HepG2 (cell line): ENCODE data around the gene CEBPA. TPM values are rescaled to one million over a fixed set of nuclear protein-coding genes. Genes with fewer than 3 reads are reported as not detected.

ENCODE experiments used
- ATAC-seq: fragments of 200-7000 bp; cut with Tn5 transposase; 3 replicates; pipeline ENCODE4 v1.9.1; 2020; ENCODE audit warnings: mild to moderate bottlenecking, moderate library complexity
- BruUV-seq: library from RNA; stranded (reverse); fragments of 400-500 nt; replicated peaks from 2 replicates; lab custom pipeline; 2021; lab: Mats Ljungman, UMichigan
- CTCF ChIA-PET: fragments of 300-600 bp; formaldehyde crosslinking; extraction: SDS; loops from one replicate; lab custom pipeline; 2021; ENCODE audit warnings: low total read pairs, inconsistent platforms, low intra/inter-chr PET ratio; lab: Yijun Ruan, JAX
- POLR2A ChIA-PET: fragments of 350-600 bp; sonication (Branson Sonifier 250); formaldehyde crosslinking; loops from one replicate; lab custom pipeline; 2020; ENCODE audit warnings: antibody characterized with exemption, inconsistent platforms; lab: Yijun Ruan, JAX
- DNase-seq: peaks from one replicate; pipeline ENCODE4 v3.0.0-alpha.2; 2015; ENCODE audit warnings: low spot score
- FAIRE-seq: peaks from 3 replicates; lab custom pipeline; 2011; peaks lifted over from hg19 to GRCh38; lab: Jason Lieb, UNC
- H2AFZ ChIP-seq: one replicate; pipeline ENCODE4 v1.6.1; 2011; ENCODE audit warnings: low read length, inconsistent platforms
- H3K27ac ChIP-seq: fragments of 300-600 bp; 3 replicates; pipeline ENCODE4 v1.8.0; 2011; ENCODE audit warnings: mixed run types, mild to moderate bottlenecking, mixed read lengths, low read length, inconsistent platforms; ENCODE audit not compliant: insufficient read depth; ENCODE audit errors: extremely low read length
- H3K27me3 ChIP-seq, 2 experiments: fragments of 200-600 bp in 1 of 2; 2 replicates in 1 of 2; 3 replicates in 1 of 2; pipeline versions ENCODE4 v1.6.0 to v1.8.0; 2011; ENCODE audit warnings: low read length in 2 of 2, mild to moderate bottlenecking in 2 of 2, moderate library complexity in 2 of 2, inconsistent platforms in 1 of 2; ENCODE audit not compliant: insufficient read depth in 2 of 2, control insufficient read depth in 1 of 2
- H3K36me3 ChIP-seq, 2 experiments: fragments of 200-600 bp in 1 of 2; replicated peaks in 1 of 2; 2 replicates in 1 of 2; 3 replicates in 1 of 2; pipeline versions ENCODE4 v1.5.1 to v1.8.0; 2011; ENCODE audit warnings: low read length in 2 of 2, inconsistent platforms in 1 of 2; ENCODE audit not compliant: insufficient read depth in 2 of 2, control insufficient read depth in 1 of 2
- H3K4me1 ChIP-seq: 2 replicates; pipeline ENCODE4 v1.5.1; 2012; ENCODE audit warnings: low read length, inconsistent platforms; ENCODE audit not compliant: insufficient read depth
- H3K4me2 ChIP-seq: 2 replicates; pipeline ENCODE4 v1.6.0; 2011; ENCODE audit warnings: low read depth, low read length, inconsistent platforms
- H3K4me3 ChIP-seq, 3 experiments: fragments of 200-600 bp in 1 of 3; sonication (generic), shearing (Covaris generic) in 1 of 3; replicated peaks in 1 of 3; 2 replicates each; pipeline ENCODE4 v1.5.1; 2011 to 2016; ENCODE audit warnings: low read length in 3 of 3, inconsistent platforms in 2 of 3, low read depth in 2 of 3, mild to moderate bottlenecking in 2 of 3, control low read depth in 1 of 3, mixed read lengths in 1 of 3; ENCODE audit not compliant: insufficient read depth in 1 of 3
- H3K79me2 ChIP-seq: one replicate; pipeline ENCODE4 v1.6.1; 2011; ENCODE audit warnings: low read length, inconsistent platforms; ENCODE audit not compliant: insufficient read depth
- H3K9ac ChIP-seq: 2 replicates; pipeline ENCODE4 v1.6.0; 2011; ENCODE audit warnings: mild to moderate bottlenecking, low read depth, low read length, inconsistent platforms; ENCODE audit not compliant: insufficient read depth
- H3K9me3 ChIP-seq: 2 replicates; pipeline ENCODE4 v1.5.1; 2012; ENCODE audit warnings: mild to moderate bottlenecking, low read length
- H4K20me1 ChIP-seq: 2 replicates; pipeline ENCODE4 v1.6.0; 2011; ENCODE audit warnings: inconsistent platforms, mild to moderate bottlenecking, low read length, moderate library complexity; ENCODE audit not compliant: insufficient read depth
- ZBTB38 ChIP-seq: sonication (generic); formaldehyde crosslinking; IDR thresholded peaks from 2 replicates; pipeline ENCODE4 v1.5.1; 2020; ENCODE audit warnings: mild to moderate bottlenecking, missing genetic modification reagents
- ZNF160 ChIP-seq: sonication (generic); formaldehyde crosslinking; IDR thresholded peaks from 2 replicates; pipeline ENCODE4 v1.8.0; 2022; ENCODE audit warnings: mild to moderate bottlenecking, inconsistent platforms, missing genetic modification reagents
- ZNF30 ChIP-seq: sonication (generic); formaldehyde crosslinking; IDR thresholded peaks from 2 replicates; pipeline ENCODE4 v1.5.0; 2020; ENCODE audit warnings: mild to moderate bottlenecking, missing genetic modification reagents
- ZNF329 ChIP-seq: sonication (generic); formaldehyde crosslinking; IDR thresholded peaks from 2 replicates; pipeline ENCODE4 v1.9.0; 2021; ENCODE audit warnings: low read depth, mild to moderate bottlenecking, missing genetic modification reagents
- WGBS: methylation state at CpG from one replicate; pipeline ENCODE4 v1.1.6; 2017; ENCODE audit warnings: low lambda C conversion rate; 5-methylcytosine and 5-hydroxymethylcytosine counted together
- in situ Hi-C: cut with HindIII; loops from 2 replicates; pipeline ENCODE4 v1.10.0; 2017; ENCODE audit warnings: low pct_unique_long_range_greater_than_20kb; ENCODE audit not compliant: extremely low pct_ligation_motif_present
- intact Hi-C: fragments of 100-400 bp; cut with micrococcal nuclease; formaldehyde crosslinking; loops from one replicate; pipeline ENCODE4 v1.10.0; 2022; ENCODE audit not compliant: unreplicated experiment
- polyA plus RNA-seq, 8 experiments: library from polyadenylated mRNA; depleted of rRNA in 3 of 8; stranded (reverse) in 7 of 8; unstranded in 1 of 8; fragments of >200 nt; fragmentation: Illumina TruSeq in 4 of 8; extraction: Trizol in 4 of 8; gene quantifications; 2 replicates each; pipeline versions ENCODE4 v1.2.1 to v1.2.3, GENCODE V29; 2011 to 2016; ENCODE audit warnings: low read depth in 4 of 8, missing spikeins in 1 of 8, mixed read lengths in 1 of 8; ENCODE audit not compliant: insufficient read depth in 1 of 8
- total RNA-seq, 5 experiments: library from RNA; depleted of rRNA; stranded (reverse); fragments of >200 nt; fragmentation: Illumina TruSeq; extraction: Trizol; gene quantifications; 2 replicates each; pipeline ENCODE4 v1.2.3, GENCODE V29; 2016; ENCODE audit warnings: low read depth in 1 of 5
- TF ChIP-seq, protein P1 (sequence below): sonication (generic); formaldehyde crosslinking; IDR thresholded peaks from 2 replicates; pipeline ENCODE4 v1.5.0; 2020; ENCODE audit warnings: mild to moderate bottlenecking, low read depth, missing genetic modification reagents, borderline replicate concordance
- TF ChIP-seq, protein P2 (sequence below): sonication (generic); formaldehyde crosslinking; conservative IDR thresholded peaks from 2 replicates; pipeline ENCODE4 v1.8.1; 2023; ENCODE audit warnings: missing genetic modification reagents

CEBPA gene
- total and polyA plus RNA-seq, 2 of the 13 experiments (the other 11 are each of a cell fraction or from before 2014, with no cell fraction given): 24.8 to 103 TPM

DNA sequence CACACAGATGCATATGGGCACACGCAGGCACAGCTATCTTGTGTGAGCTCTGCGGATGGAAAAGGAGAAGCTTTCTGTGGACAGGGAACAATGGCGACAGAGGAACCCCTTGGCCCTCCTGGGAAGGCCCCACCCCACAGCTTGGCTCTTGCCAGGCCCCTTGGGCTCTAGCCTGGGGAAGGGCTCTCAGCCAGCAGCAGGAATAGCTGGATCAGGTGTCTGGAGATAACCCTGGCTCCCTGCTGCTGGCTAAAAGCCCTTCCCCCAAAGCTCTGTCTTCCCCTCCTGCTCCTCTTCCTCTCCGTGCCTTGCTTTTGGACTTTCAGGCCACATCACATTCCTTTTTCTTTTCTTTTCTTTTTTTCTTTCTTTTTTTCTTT is 24.3 kb downstream of the CEBPA start:
- H3K27ac ChIP-seq: peak overlapping the region; percentile 94
- H3K9ac ChIP-seq: peak overlapping the region; percentile 72
- H3K36me3 ChIP-seq: no peaks in the 10 kb centered on the region
- DNase-seq (no peak), ATAC-seq (no peak), FAIRE-seq (no peak)
- H4K20me1 ChIP-seq: no peaks in the 10 kb centered on the region
- POLR2A ChIA-PET: interaction anchor here (1.0 to 9.0 kb wide), 10 partner anchors 9 to 125 kb away, joined by 3 to 380 read pairs (median 8); partner anchors contain the start of gene CEBPA
- intact Hi-C loops (loop anchor here (2.0 kb wide), 1 partner anchor 15 kb away; no protein-coding TSS in a partner anchor), in situ Hi-C loops (no loop called here)
- BruUV-seq: TSS peak; percentile 64
- WGBS: 63% methylated on average over 2 of the region's 4 CpGs
- H3K27me3 ChIP-seq: no peaks in the 10 kb centered on the region
- H3K4me3 ChIP-seq: 0 out of 6 replicates have a peak overlapping the region, but pooled peaks of 1 of the 3 experiments have one; percentile 20
- TF ChIP-seq ZNF30 (CRISPR knock-in tag) (0 out of 2 replicates have a peak, but pooled peaks have one; percentile 30), ZBTB38 (CRISPR knock-in tag) (peak; percentile 4; the same call in 1 of the 2 replicates), ZNF329 (CRISPR knock-in tag) (peak; percentile 95), ZNF160 (CRISPR knock-in tag) (no peak)
- TF ChIP-seq, protein P1, sequence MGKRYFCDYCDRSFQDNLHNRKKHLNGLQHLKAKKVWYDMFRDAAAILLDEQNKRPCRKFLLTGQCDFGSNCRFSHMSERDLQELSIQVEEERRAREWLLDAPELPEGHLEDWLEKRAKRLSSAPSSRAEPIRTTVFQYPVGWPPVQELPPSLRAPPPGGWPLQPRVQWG (CRISPR knock-in tag): no peak
- TF ChIP-seq, protein P2, sequence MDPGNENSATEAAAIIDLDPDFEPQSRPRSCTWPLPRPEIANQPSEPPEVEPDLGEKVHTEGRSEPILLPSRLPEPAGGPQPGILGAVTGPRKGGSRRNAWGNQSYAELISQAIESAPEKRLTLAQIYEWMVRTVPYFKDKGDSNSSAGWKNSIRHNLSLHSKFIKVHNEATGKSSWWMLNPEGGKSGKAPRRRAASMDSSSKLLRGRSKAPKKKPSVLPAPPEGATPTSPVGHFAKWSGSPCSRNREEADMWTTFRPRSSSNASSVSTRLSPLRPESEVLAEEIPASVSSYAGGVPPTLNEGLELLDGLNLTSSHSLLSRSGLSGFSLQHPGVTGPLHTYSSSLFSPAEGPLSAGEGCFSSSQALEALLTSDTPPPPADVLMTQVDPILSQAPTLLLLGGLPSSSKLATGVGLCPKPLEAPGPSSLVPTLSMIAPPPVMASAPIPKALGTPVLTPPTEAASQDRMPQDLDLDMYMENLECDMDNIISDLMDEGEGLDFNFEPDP (CRISPR knock-in tag): 0 out of 2 replicates have a peak, but pooled peaks have one; percentile 12
- H3K79me2 ChIP-seq: no peaks in the 10 kb centered on the region
- H2AFZ ChIP-seq: no peak overlapping the region
- H3K4me1 ChIP-seq: peaks cover 89% of the 10 kb centered on the region
- H3K9me3 ChIP-seq: no peaks in the 10 kb centered on the region
- CTCF ChIA-PET: no interaction called here
- peak overlapping the region; percentile 67 for H3K4me2 ChIP-seq
